GM19238 (cell line): ENCODE measurements around the gene PCGF3.

Source experiments
- DNase-seq: peaks from one replicate; pipeline ENCODE4 v3.0.0; 2011; ENCODE audit warnings: low spot score; ENCODE audit not compliant: insufficient read length

Gene PCGF3

GRCh38 chr4:780716-781492 is 75.3 kb downstream of the PCGF3 start:
- no peak for DNase-seq

- DNase-seq: peak; percentile 96
Observed at GRCh38 chr4:781493-782216, 76.0 kb downstream of the PCGF3 start.

GRCh38 chr4:784401-785331 is 79.0 kb downstream of the PCGF3 start:
- no peak for DNase-seq

- no peak for DNase-seq
Observed at GRCh38 chr4:785332-786073, 79.9 kb downstream of the PCGF3 start.

- no peak for DNase-seq
Observed at GRCh38 chr4:786074-786741, 80.6 kb downstream of the PCGF3 start.

- DNase-seq: no peak
Observed at GRCh38 chr4:786861-787300, 81.2 kb downstream of the PCGF3 start.

GRCh38 chr4:787561-787981 is 81.9 kb downstream of the PCGF3 start:
- DNase-seq: no peak

GRCh38 chr4:788006-788635 is 82.5 kb downstream of the PCGF3 start:
- no peak for DNase-seq

- DNase-seq: no peak
Observed at GRCh38 chr4:788636-789297, 83.1 kb downstream of the PCGF3 start.

GRCh38 chr4:789571-790465 is 84.2 kb downstream of the PCGF3 start:
- DNase-seq: no peak

GRCh38 chr4:790466-790820 is 84.8 kb downstream of the PCGF3 start:
- DNase-seq: no peak

GRCh38 chr4:791252-791897 is 85.7 kb downstream of the PCGF3 start:
- no peak for DNase-seq

- DNase-seq: no peak
Observed at GRCh38 chr4:791898-792625, 86.4 kb downstream of the PCGF3 start.

GRCh38 chr4:792626-793092 is 87.0 kb downstream of the PCGF3 start:
- no peak for DNase-seq

GRCh38 chr4:793093-793861 is 87.6 kb downstream of the PCGF3 start:
- DNase-seq: no peak

GRCh38 chr4:793941-794621 is 88.4 kb downstream of the PCGF3 start:
- DNase-seq: no peak
